Measurements from ENCODE around the gene NRG2.

GRCh38 chr5:140027807-140028206, 15.3 kb downstream of the NRG2 start:
- no peak for TF ChIP-seq ZSCAN20 (CRISPR knock-in tag; IDR thresholded peaks at IDR 0.05)
- TF ChIP-seq CTCF (IDR thresholded peaks at IDR 0.05), result no peak
- TF ChIP-seq TP53 (CRISPR knock-in tag; IDR thresholded peaks at IDR 0.05), result no peak
- no peak for TF ChIP-seq EP300 (IDR thresholded peaks at IDR 0.05)
- no peak for TF ChIP-seq MYC (IDR thresholded peaks at IDR 0.05; ENCODE audit: borderline replicate concordance, low read length)

Measured in A549 (cell line).